DOHH2 (cell line): ENCODE data around the gene C6orf47.

ENCODE experiments used
- H3F3A ChIP-seq: fragments of 200-600 bp; sonication (generic), shearing (Covaris generic); 2 replicates; pipeline ENCODE4 v1.6.0; 2016; ENCODE audit warnings: antibody characterized with exemption, mild to moderate bottlenecking; ENCODE audit not compliant: control insufficient read depth, insufficient read depth
- H3K27ac ChIP-seq: fragments of 200-600 bp; sonication (generic); 2 replicates; pipeline ENCODE4 v1.5.1; 2014; ENCODE audit warnings: low read depth, mild to moderate bottlenecking, low read length, moderate library complexity
- H3K27me3 ChIP-seq: fragments of 200-600 bp; sonication (generic); 2 replicates; pipeline ENCODE4 v1.6.1; 2014; ENCODE audit warnings: mild to moderate bottlenecking, low read length, mixed read lengths; ENCODE audit not compliant: control insufficient read depth
- H3K36me3 ChIP-seq: fragments of 200-600 bp; sonication (generic); 2 replicates; pipeline ENCODE4 v1.6.1; 2014; ENCODE audit warnings: mild to moderate bottlenecking, low read length, moderate library complexity, mixed read lengths; ENCODE audit not compliant: control insufficient read depth
- H3K4me1 ChIP-seq: fragments of 200-600 bp; sonication (generic); 2 replicates; pipeline ENCODE4 v1.6.1; 2014; ENCODE audit warnings: mild to moderate bottlenecking, low read length, mixed read lengths; ENCODE audit not compliant: control insufficient read depth
- H3K4me2 ChIP-seq: fragments of 200-600 bp; sonication (generic); 2 replicates; pipeline ENCODE4 v1.6.0; 2014; ENCODE audit warnings: mild to moderate bottlenecking, low read length, moderate library complexity
- H3K4me3 ChIP-seq: fragments of 200-600 bp; sonication (generic); 2 replicates; pipeline ENCODE4 v1.5.1; 2014; ENCODE audit warnings: mild to moderate bottlenecking, low read length, mixed read lengths
- H3K79me2 ChIP-seq: fragments of 200-600 bp; sonication (generic); 2 replicates; pipeline ENCODE4 v1.6.1; 2014; ENCODE audit warnings: mild to moderate bottlenecking, low read length, mixed read lengths; ENCODE audit not compliant: control insufficient read depth
- H3K9me2 ChIP-seq: fragments of 200-600 bp; sonication (generic); replicated peaks from 2 replicates; pipeline ENCODE4 v1.6.1; 2014; ENCODE audit warnings: mild to moderate bottlenecking, low read length, mixed read lengths; ENCODE audit not compliant: control insufficient read depth
- H3K9me3 ChIP-seq: fragments of 200-600 bp; sonication (generic); 2 replicates; pipeline ENCODE4 v1.6.1; 2014; ENCODE audit warnings: antibody characterized with exemption, low read length, mixed read lengths; ENCODE audit not compliant: control insufficient read depth, insufficient read depth
- H4K20me1 ChIP-seq: fragments of 200-600 bp; sonication (generic); 2 replicates; pipeline ENCODE4 v1.6.0; 2014; ENCODE audit warnings: low read depth, mild to moderate bottlenecking, antibody characterized with exemption, low read length, moderate library complexity; ENCODE audit not compliant: control insufficient read depth, insufficient read depth
- EZH2phosphoT487 ChIP-seq: fragments of 200-600 bp; sonication (generic); IDR thresholded peaks from 2 replicates; pipeline ENCODE4 v1.6.1; 2017; ENCODE audit warnings: borderline replicate concordance, mild to moderate bottlenecking, antibody characterized with exemption, low read length, moderate library complexity, mixed read lengths
- TF ChIP-seq, protein P1 (sequence below): fragments of 200-600 bp; sonication (generic); IDR thresholded peaks from one replicate; pipeline ENCODE4 v1.5.1; 2014; ENCODE audit warnings: antibody characterized with exemption, mild to moderate bottlenecking, low read depth, low read length; ENCODE audit not compliant: poor library complexity, severe bottlenecking

Gene C6orf47

GRCh38 chr6:31706599-31706998 is 46.0 kb upstream of the C6orf47 start, which contains the start of gene LY6G6F:
TSS of gene LY6G6F (plus strand) at chr6:31706866. CDS start at chr6:31706907, 41 bp downstream.
- no peak within 1 kb of the TSS for H3K27ac ChIP-seq
- no peak for TF ChIP-seq EZH2phosphoT487
- TF ChIP-seq, protein P1, sequence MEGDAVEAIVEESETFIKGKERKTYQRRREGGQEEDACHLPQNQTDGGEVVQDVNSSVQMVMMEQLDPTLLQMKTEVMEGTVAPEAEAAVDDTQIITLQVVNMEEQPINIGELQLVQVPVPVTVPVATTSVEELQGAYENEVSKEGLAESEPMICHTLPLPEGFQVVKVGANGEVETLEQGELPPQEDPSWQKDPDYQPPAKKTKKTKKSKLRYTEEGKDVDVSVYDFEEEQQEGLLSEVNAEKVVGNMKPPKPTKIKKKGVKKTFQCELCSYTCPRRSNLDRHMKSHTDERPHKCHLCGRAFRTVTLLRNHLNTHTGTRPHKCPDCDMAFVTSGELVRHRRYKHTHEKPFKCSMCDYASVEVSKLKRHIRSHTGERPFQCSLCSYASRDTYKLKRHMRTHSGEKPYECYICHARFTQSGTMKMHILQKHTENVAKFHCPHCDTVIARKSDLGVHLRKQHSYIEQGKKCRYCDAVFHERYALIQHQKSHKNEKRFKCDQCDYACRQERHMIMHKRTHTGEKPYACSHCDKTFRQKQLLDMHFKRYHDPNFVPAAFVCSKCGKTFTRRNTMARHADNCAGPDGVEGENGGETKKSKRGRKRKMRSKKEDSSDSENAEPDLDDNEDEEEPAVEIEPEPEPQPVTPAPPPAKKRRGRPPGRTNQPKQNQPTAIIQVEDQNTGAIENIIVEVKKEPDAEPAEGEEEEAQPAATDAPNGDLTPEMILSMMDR = no peak
- no peaks in the 10 kb centered on the region for H3K9me2 ChIP-seq

DNA sequence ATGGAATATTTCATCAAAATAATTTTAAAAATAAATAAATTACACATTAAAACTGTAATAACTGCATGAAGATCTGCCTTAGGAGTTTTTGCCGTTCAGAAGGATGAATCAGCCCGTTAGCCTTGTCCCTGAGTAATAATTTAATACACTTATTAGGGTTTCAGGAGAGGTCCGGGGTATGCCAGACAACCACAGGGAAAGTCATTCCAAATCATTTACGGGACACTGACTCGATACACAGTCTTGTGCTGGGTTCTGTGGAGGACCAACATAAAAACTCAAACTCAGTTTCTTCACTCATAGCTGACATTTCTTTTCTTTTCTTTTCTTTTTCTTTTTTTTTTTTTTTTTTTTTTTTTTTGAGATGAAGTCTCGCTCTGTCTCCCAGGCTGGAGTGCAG is 45.4 kb upstream of the C6orf47 start:
- Histone ChIP-seq H3F3A (peaks cover 6% of the 10 kb centered on the region), H3K27me3 (peaks cover 12% of the 10 kb centered on the region), H3K4me3 (no peak overlapping the region), H3K79me2 (peaks cover 19% of the 10 kb centered on the region), H3K36me3 (peaks cover 4% of the 10 kb centered on the region), H3K9me3 (no peaks in the 10 kb centered on the region), H3K4me1 (peaks cover 25% of the 10 kb centered on the region), H3K9me2 (no peaks in the 10 kb centered on the region), H3K27ac (no peak overlapping the region), H3K4me2 (no peak overlapping the region), H4K20me1 (0 out of 2 replicates have a peak, but pooled peaks cover 4% of the 10 kb centered on the region)
- TF ChIP-seq, protein P1 = no peak
- no peak for TF ChIP-seq EZH2phosphoT487

More at GRCh38 chr6:31706599-31706998, 46.0 kb upstream of the C6orf47 start, which contains the start of gene LY6G6F:
- Histone ChIP-seq H3K9me3 (no peaks in the 10 kb centered on the region), H3K4me3 (no peak within 1 kb of the TSS), H3F3A (peaks cover 6% of the 10 kb centered on the region), H3K36me3 (no peaks in the 10 kb centered on the region), H4K20me1 (0 out of 2 replicates have a peak, but pooled peaks cover 3% of the 10 kb centered on the region), H3K4me2 (no peak within 1 kb of the TSS), H3K79me2 (peaks cover 12% of the 10 kb centered on the region), H3K4me1 (peaks cover 19% of the 10 kb centered on the region), H3K27me3 (peaks cover 18% of the 10 kb centered on the region)

DNA sequence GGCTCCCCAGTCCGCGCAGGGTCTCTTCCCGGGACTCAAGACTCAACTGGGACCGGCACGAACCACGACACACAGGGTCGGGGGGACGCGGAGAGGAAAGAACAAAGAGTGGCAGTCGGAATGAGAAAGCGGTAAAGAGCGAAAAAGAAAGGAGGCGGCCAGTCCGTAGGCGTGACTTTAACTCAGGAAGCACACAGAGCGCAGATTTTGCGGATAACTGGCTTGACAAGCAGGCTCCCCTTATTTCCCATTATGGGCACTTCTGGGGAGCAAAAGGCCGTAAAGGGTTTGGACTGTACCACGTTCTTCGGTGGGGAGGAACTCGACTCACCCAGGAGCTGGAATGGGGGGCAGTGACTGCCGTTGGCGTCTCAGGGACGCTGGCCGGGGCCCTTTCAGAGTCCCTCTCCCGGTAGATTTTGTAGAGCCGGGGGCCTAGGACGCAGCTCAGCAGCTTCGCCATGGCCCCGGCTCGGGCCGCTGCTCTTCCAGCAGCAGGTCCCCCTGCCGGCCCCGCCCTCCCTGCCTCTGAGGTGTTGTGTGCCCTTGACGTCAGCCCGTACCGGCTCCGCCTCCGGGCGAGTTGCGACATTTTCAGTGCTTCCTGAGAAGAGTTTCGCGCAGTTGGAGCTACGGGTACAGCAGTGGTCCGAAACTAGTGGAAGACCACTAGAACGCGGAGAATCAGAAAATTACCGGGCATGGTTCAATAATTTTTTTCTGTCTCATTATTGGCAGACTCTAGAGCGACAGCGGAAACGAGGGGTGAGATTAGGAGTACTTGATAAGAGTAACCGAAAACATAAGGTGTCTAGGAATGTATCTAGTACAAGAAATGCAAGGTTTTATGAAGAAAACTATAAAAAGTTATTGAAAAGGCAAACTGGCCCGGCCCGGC is 42.5 kb upstream of the C6orf47 start, which contains the start of gene ABHD16A:
Gene ABHD16A (minus strand): TSS at position 506 of the 898 bp plus-strand sequence. CDS start 43 bp downstream, at position 463.
- H3K79me2 ChIP-seq = peaks cover 24% of the 10 kb centered on the region
- H3K9me2 ChIP-seq = no peaks in the 10 kb centered on the region
- H3K4me3 ChIP-seq = peak within 1 kb of the TSS; percentile 88
- TF ChIP-seq, protein P1 = no peak
- TF ChIP-seq EZH2phosphoT487 = no peak
- no peaks in the 10 kb centered on the region for H3K9me3 ChIP-seq
- no peaks in the 10 kb centered on the region for H3K27me3 ChIP-seq
- H3F3A ChIP-seq = peaks cover 7% of the 10 kb centered on the region
- peaks cover 19% of the 10 kb centered on the region for H3K36me3 ChIP-seq
- H3K4me2 ChIP-seq = peak within 1 kb of the TSS; percentile 74
- H4K20me1 ChIP-seq = 0 out of 2 replicates have a peak, but pooled peaks cover 4% of the 10 kb centered on the region
- peak within 1 kb of the TSS; percentile 74 for H3K27ac ChIP-seq
- peaks cover 23% of the 10 kb centered on the region for H3K4me1 ChIP-seq
